ENCODE results near the gene SLC5A2.
A peak's percentile ranks its signal among the peaks of the same experiment; 100 is the strongest.

SLC5A2 gene

GRCh38 chr16:31474173-31474714 is 8.7 kb upstream of the SLC5A2 start:
- no peak for DNase-seq (ENCODE audit: extremely low read depth, insufficient read length)
- Histone ChIP-seq H3K27me3 (replicated peaks; ENCODE audit: control insufficient read depth, insufficient read depth, low read length) (peaks cover 2% of the 10 kb centered on the region), H3K36me3 (ENCODE audit: control insufficient read depth, insufficient read depth, low read length) (no peaks in the 10 kb centered on the region), H3K4me3 (replicated peaks; ENCODE audit: low read depth, low read length) (no peak overlapping the region)
- TF ChIP-seq, protein P1, sequence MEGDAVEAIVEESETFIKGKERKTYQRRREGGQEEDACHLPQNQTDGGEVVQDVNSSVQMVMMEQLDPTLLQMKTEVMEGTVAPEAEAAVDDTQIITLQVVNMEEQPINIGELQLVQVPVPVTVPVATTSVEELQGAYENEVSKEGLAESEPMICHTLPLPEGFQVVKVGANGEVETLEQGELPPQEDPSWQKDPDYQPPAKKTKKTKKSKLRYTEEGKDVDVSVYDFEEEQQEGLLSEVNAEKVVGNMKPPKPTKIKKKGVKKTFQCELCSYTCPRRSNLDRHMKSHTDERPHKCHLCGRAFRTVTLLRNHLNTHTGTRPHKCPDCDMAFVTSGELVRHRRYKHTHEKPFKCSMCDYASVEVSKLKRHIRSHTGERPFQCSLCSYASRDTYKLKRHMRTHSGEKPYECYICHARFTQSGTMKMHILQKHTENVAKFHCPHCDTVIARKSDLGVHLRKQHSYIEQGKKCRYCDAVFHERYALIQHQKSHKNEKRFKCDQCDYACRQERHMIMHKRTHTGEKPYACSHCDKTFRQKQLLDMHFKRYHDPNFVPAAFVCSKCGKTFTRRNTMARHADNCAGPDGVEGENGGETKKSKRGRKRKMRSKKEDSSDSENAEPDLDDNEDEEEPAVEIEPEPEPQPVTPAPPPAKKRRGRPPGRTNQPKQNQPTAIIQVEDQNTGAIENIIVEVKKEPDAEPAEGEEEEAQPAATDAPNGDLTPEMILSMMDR (IDR thresholded peaks at IDR 0.05; ENCODE audit: insufficient read depth, low read length, poor library complexity, severe bottlenecking), result no peak

DNA sequence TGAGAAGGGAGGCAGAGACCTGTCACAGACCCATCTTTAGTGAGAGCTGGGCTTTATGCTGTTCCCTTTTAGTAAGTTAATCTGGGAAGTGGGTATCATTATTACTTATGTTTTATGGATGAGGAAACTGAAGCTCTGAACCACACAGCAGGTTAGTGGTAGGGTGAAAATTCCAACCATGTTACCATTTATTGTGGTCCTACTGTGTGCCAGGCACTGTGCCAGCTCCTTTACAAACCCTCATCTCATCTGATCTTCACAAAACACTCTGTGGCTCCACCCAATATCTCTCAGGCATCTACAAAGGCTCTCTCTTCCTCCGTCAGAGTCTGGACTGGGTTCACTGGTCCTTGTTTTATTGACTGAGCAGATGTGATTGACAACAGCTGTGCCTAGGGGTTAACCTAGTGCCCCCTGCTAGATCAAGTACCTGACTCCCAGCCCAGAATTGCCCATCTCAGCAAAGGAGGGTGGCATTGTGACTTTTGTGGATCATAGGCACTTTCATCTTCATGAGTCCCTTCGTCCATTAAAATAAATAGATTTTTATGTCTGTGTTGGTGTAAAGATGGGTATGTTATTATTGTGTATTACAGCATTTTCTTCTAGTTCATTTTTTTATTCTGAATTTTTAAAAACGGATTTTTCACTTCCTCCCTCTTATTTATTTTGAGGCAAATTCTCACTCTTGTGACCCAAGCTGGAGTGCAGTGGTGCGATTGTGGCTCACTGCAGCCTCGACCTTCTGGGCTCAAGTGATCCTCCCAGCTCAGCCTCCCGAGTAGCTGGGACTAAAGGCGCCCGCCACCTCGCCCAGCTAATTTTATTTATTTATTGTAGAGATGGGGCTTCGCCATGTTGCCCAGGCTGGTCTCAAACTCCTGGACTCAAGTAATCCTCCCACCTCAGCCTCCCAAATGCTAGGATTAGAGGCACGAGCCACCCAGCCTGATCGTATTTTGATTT is 7.9 kb upstream of the SLC5A2 start:
- Histone ChIP-seq H3K36me3 (ENCODE audit: control insufficient read depth, insufficient read depth, low read length) (no peaks in the 10 kb centered on the region), H3K27me3 (replicated peaks; ENCODE audit: control insufficient read depth, insufficient read depth, low read length) (peaks cover 2% of the 10 kb centered on the region), H3K4me3 (replicated peaks; ENCODE audit: low read depth, low read length) (no peak overlapping the region)
- TF ChIP-seq, protein P1 (IDR thresholded peaks at IDR 0.05; ENCODE audit: insufficient read depth, low read length, poor library complexity, severe bottlenecking), result no peak
- no peak for DNase-seq (ENCODE audit: extremely low read depth, insufficient read length)

DNA sequence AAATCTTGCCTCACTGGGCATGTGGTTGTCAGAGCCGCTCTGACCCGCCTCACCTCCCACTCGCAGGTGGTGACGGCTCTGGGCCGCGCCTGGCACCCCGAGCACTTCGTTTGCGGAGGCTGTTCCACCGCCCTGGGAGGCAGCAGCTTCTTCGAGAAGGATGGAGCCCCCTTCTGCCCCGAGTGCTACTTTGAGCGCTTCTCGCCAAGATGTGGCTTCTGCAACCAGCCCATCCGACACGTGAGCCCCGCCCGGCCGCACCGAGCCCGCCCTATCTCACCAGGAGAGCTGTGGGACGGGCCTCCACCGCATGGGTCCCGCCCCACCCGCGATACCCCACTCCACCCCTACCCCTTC is 7.0 kb upstream of the SLC5A2 start:
- TF ChIP-seq, protein P1 (IDR thresholded peaks at IDR 0.05; ENCODE audit: insufficient read depth, low read length, poor library complexity, severe bottlenecking), result no peak
- no peak for DNase-seq (ENCODE audit: extremely low read depth, insufficient read length)
- no peak overlapping the region for H3K4me3 ChIP-seq (replicated peaks; ENCODE audit: low read depth, low read length)
- no peaks in the 10 kb centered on the region for H3K36me3 ChIP-seq (ENCODE audit: control insufficient read depth, insufficient read depth, low read length)
- H3K27me3 ChIP-seq (replicated peaks; ENCODE audit: control insufficient read depth, insufficient read depth, low read length), result peaks cover 2% of the 10 kb centered on the region

DNA sequence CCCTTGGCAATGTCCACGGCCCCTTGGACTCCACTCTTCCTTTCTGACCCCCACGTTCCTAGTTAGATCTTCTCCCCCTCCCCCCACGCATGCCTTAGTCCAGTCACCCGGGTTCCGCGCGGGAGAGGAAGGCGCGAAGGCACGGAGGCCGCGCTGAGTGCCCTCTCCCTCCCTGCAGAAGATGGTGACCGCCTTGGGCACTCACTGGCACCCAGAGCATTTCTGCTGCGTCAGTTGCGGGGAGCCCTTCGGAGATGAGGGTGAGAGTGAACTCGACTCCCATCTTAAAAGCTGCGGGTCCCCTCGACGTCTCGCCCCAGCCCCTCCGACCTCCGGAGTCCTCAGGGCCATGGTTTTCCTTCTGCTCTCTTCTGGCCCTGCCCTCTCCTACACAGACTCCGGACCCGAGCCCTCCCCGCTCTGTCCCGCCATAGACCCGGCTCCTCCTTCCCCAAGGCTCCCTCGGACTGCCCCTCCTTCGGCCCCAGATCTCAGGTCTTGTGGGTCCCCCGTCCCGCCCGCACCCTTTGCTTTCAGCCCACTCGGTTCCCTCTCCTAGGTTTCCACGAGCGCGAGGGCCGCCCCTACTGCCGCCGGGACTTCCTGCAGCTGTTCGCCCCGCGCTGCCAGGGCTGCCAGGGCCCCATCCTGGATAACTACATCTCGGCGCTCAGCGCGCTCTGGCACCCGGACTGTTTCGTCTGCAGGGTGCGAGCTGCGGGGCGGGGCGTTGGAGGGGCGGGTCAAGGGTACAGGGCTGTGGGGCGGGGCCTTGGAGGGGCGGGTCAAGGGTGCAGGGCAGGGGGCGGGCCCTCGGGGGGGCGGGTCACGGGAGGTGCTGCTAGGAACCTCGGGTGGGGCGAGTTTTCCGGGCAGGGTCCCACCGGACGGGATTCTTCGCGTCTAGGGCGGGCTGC is 6.4 kb upstream of the SLC5A2 start:
- Histone ChIP-seq H3K4me3 (replicated peaks; ENCODE audit: low read depth, low read length) (peak overlapping the region; percentile 54), H3K36me3 (ENCODE audit: control insufficient read depth, insufficient read depth, low read length) (no peaks in the 10 kb centered on the region), H3K27me3 (replicated peaks; ENCODE audit: control insufficient read depth, insufficient read depth, low read length) (peaks cover 2% of the 10 kb centered on the region)
- DNase-seq (ENCODE audit: extremely low read depth, insufficient read length), result peak; percentile 61
- TF ChIP-seq, protein P1 (IDR thresholded peaks at IDR 0.05; ENCODE audit: insufficient read depth, low read length, poor library complexity, severe bottlenecking), result no peak

GRCh38 chr16:31477220-31478216 is 5.4 kb upstream of the SLC5A2 start:
- H3K36me3 ChIP-seq (ENCODE audit: control insufficient read depth, insufficient read depth, low read length), result no peaks in the 10 kb centered on the region
- peaks cover 2% of the 10 kb centered on the region for H3K27me3 ChIP-seq (replicated peaks; ENCODE audit: control insufficient read depth, insufficient read depth, low read length)
- DNase-seq (ENCODE audit: extremely low read depth, insufficient read length), result no peak
- TF ChIP-seq, protein P1 (IDR thresholded peaks at IDR 0.05; ENCODE audit: insufficient read depth, low read length, poor library complexity, severe bottlenecking), result no peak
- H3K4me3 ChIP-seq (replicated peaks; ENCODE audit: low read depth, low read length), result peak overlapping the region; percentile 54

All from GM06990 (cell line).